ENCODE data around the gene HADH.

DNA sequence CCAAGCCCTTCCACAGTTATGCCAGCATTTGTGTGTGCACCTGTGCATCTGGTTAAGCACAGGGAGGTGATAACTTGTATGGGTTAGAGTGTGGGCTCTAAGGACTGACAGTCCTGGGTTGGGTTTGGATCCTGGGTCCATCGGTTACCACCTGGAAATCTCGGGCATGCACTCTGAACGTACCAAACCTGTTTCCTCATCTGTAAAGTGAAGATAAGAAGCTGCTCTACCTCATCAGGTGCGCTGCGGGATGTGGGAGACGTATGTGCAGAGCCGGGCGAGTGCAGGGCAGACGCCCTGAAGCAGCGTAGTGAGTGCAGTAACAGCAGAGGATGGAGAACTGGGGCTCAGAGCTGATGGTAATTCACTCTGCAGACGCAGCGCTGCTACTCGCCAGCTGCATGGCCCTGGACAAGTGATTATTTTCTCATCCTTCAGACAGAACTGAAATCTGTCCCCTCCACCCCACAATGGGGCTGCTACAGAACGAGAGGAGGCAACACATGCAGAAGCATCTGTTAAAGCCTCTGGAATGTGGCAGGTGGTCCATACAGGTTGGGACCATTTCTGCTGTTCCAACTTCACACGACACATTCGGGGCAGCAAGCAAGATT, 64.4 kb downstream of the HADH start:
- TF ChIP-seq TCF12 (IDR thresholded peaks at IDR 0.05; ENCODE audit: low read depth), result no peak
- TF ChIP-seq, protein P1, sequence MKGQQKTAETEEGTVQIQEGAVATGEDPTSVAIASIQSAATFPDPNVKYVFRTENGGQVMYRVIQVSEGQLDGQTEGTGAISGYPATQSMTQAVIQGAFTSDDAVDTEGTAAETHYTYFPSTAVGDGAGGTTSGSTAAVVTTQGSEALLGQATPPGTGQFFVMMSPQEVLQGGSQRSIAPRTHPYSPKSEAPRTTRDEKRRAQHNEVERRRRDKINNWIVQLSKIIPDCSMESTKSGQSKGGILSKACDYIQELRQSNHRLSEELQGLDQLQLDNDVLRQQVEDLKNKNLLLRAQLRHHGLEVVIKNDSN (IDR thresholded peaks at IDR 0.05), result no peak
- no peak for TF ChIP-seq ZBTB7A (IDR thresholded peaks at IDR 0.05; ENCODE audit: low read depth)
- TF ChIP-seq TAF1 (IDR thresholded peaks at IDR 0.05; ENCODE audit: low read depth), result no peak
- no peak for TF ChIP-seq EGR1 (IDR thresholded peaks at IDR 0.05)
- TF ChIP-seq, protein P2, sequence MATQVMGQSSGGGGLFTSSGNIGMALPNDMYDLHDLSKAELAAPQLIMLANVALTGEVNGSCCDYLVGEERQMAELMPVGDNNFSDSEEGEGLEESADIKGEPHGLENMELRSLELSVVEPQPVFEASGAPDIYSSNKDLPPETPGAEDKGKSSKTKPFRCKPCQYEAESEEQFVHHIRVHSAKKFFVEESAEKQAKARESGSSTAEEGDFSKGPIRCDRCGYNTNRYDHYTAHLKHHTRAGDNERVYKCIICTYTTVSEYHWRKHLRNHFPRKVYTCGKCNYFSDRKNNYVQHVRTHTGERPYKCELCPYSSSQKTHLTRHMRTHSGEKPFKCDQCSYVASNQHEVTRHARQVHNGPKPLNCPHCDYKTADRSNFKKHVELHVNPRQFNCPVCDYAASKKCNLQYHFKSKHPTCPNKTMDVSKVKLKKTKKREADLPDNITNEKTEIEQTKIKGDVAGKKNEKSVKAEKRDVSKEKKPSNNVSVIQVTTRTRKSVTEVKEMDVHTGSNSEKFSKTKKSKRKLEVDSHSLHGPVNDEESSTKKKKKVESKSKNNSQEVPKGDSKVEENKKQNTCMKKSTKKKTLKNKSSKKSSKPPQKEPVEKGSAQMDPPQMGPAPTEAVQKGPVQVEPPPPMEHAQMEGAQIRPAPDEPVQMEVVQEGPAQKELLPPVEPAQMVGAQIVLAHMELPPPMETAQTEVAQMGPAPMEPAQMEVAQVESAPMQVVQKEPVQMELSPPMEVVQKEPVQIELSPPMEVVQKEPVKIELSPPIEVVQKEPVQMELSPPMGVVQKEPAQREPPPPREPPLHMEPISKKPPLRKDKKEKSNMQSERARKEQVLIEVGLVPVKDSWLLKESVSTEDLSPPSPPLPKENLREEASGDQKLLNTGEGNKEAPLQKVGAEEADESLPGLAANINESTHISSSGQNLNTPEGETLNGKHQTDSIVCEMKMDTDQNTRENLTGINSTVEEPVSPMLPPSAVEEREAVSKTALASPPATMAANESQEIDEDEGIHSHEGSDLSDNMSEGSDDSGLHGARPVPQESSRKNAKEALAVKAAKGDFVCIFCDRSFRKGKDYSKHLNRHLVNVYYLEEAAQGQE (IDR thresholded peaks at IDR 0.05; ENCODE audit: low read depth), result no peak
- TF ChIP-seq, protein P3, sequence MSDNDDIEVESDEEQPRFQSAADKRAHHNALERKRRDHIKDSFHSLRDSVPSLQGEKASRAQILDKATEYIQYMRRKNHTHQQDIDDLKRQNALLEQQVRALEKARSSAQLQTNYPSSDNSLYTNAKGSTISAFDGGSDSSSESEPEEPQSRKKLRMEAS (IDR thresholded peaks at IDR 0.05), result no peak
- no peak for TF ChIP-seq EP300 (IDR thresholded peaks at IDR 0.05; ENCODE audit: borderline replicate concordance)
- no peak for TF ChIP-seq RAD21 (IDR thresholded peaks at IDR 0.05; ENCODE audit: low read depth)
- TF ChIP-seq CREB1 (IDR thresholded peaks at IDR 0.05; ENCODE audit: low read depth), result no peak
- no peak for TF ChIP-seq YY1 (IDR thresholded peaks at IDR 0.05; ENCODE audit: low read depth)
- no peak for TF ChIP-seq CEBPB (IDR thresholded peaks at IDR 0.05)

Data from Ishikawa (cell line).